ENCODE results near the gene GMPS. TPM values are rescaled to one million over a fixed set of nuclear protein-coding genes. Genes with fewer than 3 reads are reported as not detected.

The GMPS gene
- total and polyA plus RNA-seq, 2 of the 13 experiments (the other 11 are each of a cell fraction or from before 2014, with no cell fraction given): 29.6 to 85.5 TPM

- TF ChIP-seq CSRNP2 (CRISPR knock-in tag; conservative IDR thresholded peaks at IDR 0.05; ENCODE audit: low read depth) (no peak), AGO2 (optimal IDR thresholded peaks at IDR 0.05; ENCODE audit: low read depth, low read length) (no peak), SMC3 (IDR thresholded peaks at IDR 0.05; ENCODE audit: low read length) (no peak), IKZF5 (CRISPR knock-in tag; IDR thresholded peaks at IDR 0.05) (peak; percentile 93), ZBTB49 (CRISPR knock-in tag; IDR thresholded peaks at IDR 0.05; ENCODE audit: borderline replicate concordance) (no peak), ZNF33B (CRISPR knock-in tag; IDR thresholded peaks at IDR 0.05) (peak; percentile 87), ZNF556 (CRISPR knock-in tag; IDR thresholded peaks at IDR 0.05; ENCODE audit: borderline replicate concordance) (peak; percentile 97), TGIF2 (CRISPR knock-in tag; IDR thresholded peaks at IDR 0.05) (peak; percentile 90), REXO4 (CRISPR knock-in tag; IDR thresholded peaks at IDR 0.05; ENCODE audit: borderline replicate concordance) (peak; percentile 75; the same call in 1 of the 2 replicates), SNAPC5 (CRISPR knock-in tag; IDR thresholded peaks at IDR 0.05; ENCODE audit: borderline replicate concordance) (no peak), LBX2 (CRISPR knock-in tag; IDR thresholded peaks at IDR 0.05; ENCODE audit: borderline replicate concordance) (peak; percentile 84; the same call in 1 of the 2 replicates), MTERF4 (CRISPR knock-in tag; IDR thresholded peaks at IDR 0.05) (no peak; the same call in 1 of the 2 replicates), NFYB (CRISPR knock-in tag; IDR thresholded peaks at IDR 0.05) (peak; percentile 93), ZNF770 (CRISPR knock-in tag; IDR thresholded peaks at IDR 0.05) (peak; percentile 78), ZNF260 (CRISPR knock-in tag; IDR thresholded peaks at IDR 0.05; ENCODE audit: borderline replicate concordance, low read depth) (no peak), ZNF251 (CRISPR knock-in tag; IDR thresholded peaks at IDR 0.05) (peak; percentile 37)
These were observed 16.1 kb upstream of the GMPS start, which contains the start of gene SLC33A1 (continued) for GRCh38 chr3:155854141-155854940.
